Stomach (tissue), 9 donors: Measurements from ENCODE around the gene PITPNB. TPM values are rescaled to one million over a fixed set of nuclear protein-coding genes. Genes with fewer than 3 reads are reported as not detected.

Experiments
- DNase-seq, 2 donors: peaks; one replicate each; pipeline versions ENCODE4 v3.0.0 to v3.0.0-alpha.2; 2013 to 2019
- H3K27ac ChIP-seq, 5 donors: fragments of 200-600 bp in 4 of 5; sonication (generic) in 4 of 5; one replicate each; pipeline ENCODE4 v1.5.1; 2013 to 2019; ENCODE audit warnings: mild to moderate bottlenecking in 1 of 5, moderate library complexity in 1 of 5
- H3K27me3 ChIP-seq, 3 donors: fragments of 200-600 bp; sonication (generic); one replicate each; pipeline ENCODE4 v1.5.1; 2017 to 2019; ENCODE audit warnings: mixed run types in 1 of 3
- H3K36me3 ChIP-seq, 4 donors: fragments of 200-600 bp; sonication (generic); 1 replicate in 3 of 4; 2 replicates in 1 of 4; pipeline ENCODE4 v1.5.1; 2016 to 2019
- H3K4me1 ChIP-seq, 4 donors: fragments of 200-600 bp; sonication (generic); one replicate each; pipeline ENCODE4 v1.5.1; 2016 to 2019
- H3K4me3 ChIP-seq, 4 donors: fragments of 200-600 bp; sonication (generic) in 3 of 4; one replicate each; pipeline ENCODE4 v1.5.1; 2016 to 2019; ENCODE audit warnings: mild to moderate bottlenecking in 1 of 4
- H3K9me3 ChIP-seq, 4 donors: fragments of 200-600 bp; sonication (generic); one replicate each; pipeline ENCODE4 v1.5.1; 2016 to 2019
- CTCF ChIP-seq, 7 experiments: fragments of 450-650 bp in 4 of 7; fragments of 200-600 bp in 3 of 7; sonication (generic) in 3 of 7; IDR thresholded peaks; one replicate each; pipeline ENCODE4 v1.5.1; 2016 to 2019; ENCODE audit warnings: antibody characterized with exemption in 7 of 7, control low read depth in 2 of 7, mild to moderate bottlenecking in 1 of 7
- EP300 ChIP-seq: sonication (generic); formaldehyde crosslinking; IDR thresholded peaks from one replicate; pipeline ENCODE4 v1.6.1; 2017; ENCODE audit warnings: antibody characterized with exemption
- POLR2A ChIP-seq, 4 donors: fragments of 450-650 bp; IDR thresholded peaks; one replicate each; pipeline ENCODE4 v1.6.1; 2016; ENCODE audit warnings: antibody characterized with exemption in 4 of 4, control low read depth in 2 of 4, mild to moderate bottlenecking in 1 of 4, moderate library complexity in 1 of 4
- POLR2AphosphoS5 ChIP-seq, 3 donors: sonication (generic); formaldehyde crosslinking; IDR thresholded peaks; one replicate each; pipeline ENCODE4 v1.6.1; 2016; ENCODE audit warnings: antibody characterized with exemption in 3 of 3
- WGBS, 5 donors: extraction: QIAGEN DNeasy Blood & Tissue Kit in 3 of 5; methylation state at CpG; one replicate each; pipeline versions ENCODE4 v1.1.5 to v1.1.7; 2013 to 2018; 5-methylcytosine and 5-hydroxymethylcytosine counted together
- intact Hi-C: fragments of 100-400 bp; cut with DNase I; formaldehyde crosslinking; loops from one replicate; pipeline ENCODE4 v1.15.1; 2023; ENCODE audit warnings: low total_unique reads
- polyA plus RNA-seq, 3 donors: library from polyadenylated mRNA; stranded (reverse); fragments of 200-250 nt; gene quantifications; one replicate each; pipeline ENCODE4 v1.2.3, GENCODE V29; 2013
- total RNA-seq, 5 donors: library from RNA; depleted of rRNA; stranded (reverse); fragments of >200 nt; gene quantifications; one replicate each; pipeline versions ENCODE4 v1.1.0 to v1.2.3, GENCODE V29; 2014 to 2016
- donor health status: healthy with polysubstance abuse.
- donor health status: Bipolar disorder and iron deficiency.
- donor health status: healthy.

PITPNB gene
- total and polyA plus RNA-seq, 8 donors: 6.7 to 91.6 (median 29.9) TPM

GRCh38 chr22:27871306-27872014, 47.6 kb downstream of the PITPNB start:
- Histone ChIP-seq H3K9me3 (no peaks in the 10 kb centered on the region), H3K36me3 (peaks cover 8 to 36% (median 31%) of the 10 kb centered on the region in 4 donors), H3K27ac (peak overlapping the region in 3 of 5 donors; percentile 71 to 85 (median 80)), H3K4me3 (no peak overlapping the region), H3K4me1 (peaks cover 50 to 95% (median 71%) of the 10 kb centered on the region in 4 donors), H3K27me3 (no peaks in the 10 kb centered on the region)
- no peak for DNase-seq
- WGBS, 5 donors: 93 to 96% (median 94%) methylated on average over 2 of the region's 2 CpGs
- no peak for TF ChIP-seq POLR2AphosphoS5 (IDR thresholded peaks at IDR 0.05)
- no peak for TF ChIP-seq EP300
- no peak for TF ChIP-seq POLR2A (IDR thresholded peaks at IDR 0.05)
- no peak for TF ChIP-seq CTCF (IDR thresholded peaks at IDR 0.05)
- intact Hi-C loops: no loop called here

- H3K9me3 ChIP-seq: no peaks in the 10 kb centered on the region
- peak in 1 of 3 donors; percentile 14 for TF ChIP-seq POLR2AphosphoS5 (IDR thresholded peaks at IDR 0.05)
- no peak for TF ChIP-seq EP300
- DNase-seq: peak in 1 of 2 donors; percentile 85
- intact Hi-C loops: no loop called here
- peak overlapping the region in 4 of 5 donors; percentile 42 to 85 (median 76) for H3K27ac ChIP-seq
- no peak overlapping the region for H3K4me3 ChIP-seq
- H3K4me1 ChIP-seq: peaks cover 49 to 95% (median 73%) of the 10 kb centered on the region in 4 donors
- H3K36me3 ChIP-seq: peaks cover 8 to 36% (median 31%) of the 10 kb centered on the region in 4 donors
- 59 to 76% (median 66%) methylated on average over 2 of the region's 2 CpGs for WGBS, 5 donors
- no peaks in the 10 kb centered on the region for H3K27me3 ChIP-seq
Measured at GRCh38 chr22:27870234-27871191, 48.5 kb downstream of the PITPNB start.

- Histone ChIP-seq H3K27ac (peak overlapping the region in 4 of 5 donors; percentile 70 to 85 (median 76)), H3K4me3 (no peak overlapping the region), H3K27me3 (no peaks in the 10 kb centered on the region), H3K36me3 (peaks cover 8 to 35% (median 31%) of the 10 kb centered on the region in 4 donors), H3K4me1 (peaks cover 43 to 93% (median 72%) of the 10 kb centered on the region in 4 donors), H3K9me3 (no peaks in the 10 kb centered on the region)
- TF ChIP-seq POLR2A (IDR thresholded peaks at IDR 0.05) (no peak), CTCF (IDR thresholded peaks at IDR 0.05) (no peak), EP300 (no peak), POLR2AphosphoS5 (IDR thresholded peaks at IDR 0.05) (no peak)
- DNase-seq: no peak
- 56 to 70% (median 67%) methylated on average over 6 of the region's 6 CpGs for WGBS, 5 donors
- intact Hi-C loops: no loop called here
Measured at GRCh38 chr22:27868732-27869282, 50.2 kb downstream of the PITPNB start.

- TF ChIP-seq CTCF (IDR thresholded peaks at IDR 0.05): no peak
- TF ChIP-seq EP300: no peak
- TF ChIP-seq POLR2AphosphoS5 (IDR thresholded peaks at IDR 0.05): no peak
- TF ChIP-seq POLR2A (IDR thresholded peaks at IDR 0.05): no peak
- Histone ChIP-seq H3K4me3 (no peak overlapping the region), H3K36me3 (peaks cover 8 to 28% (median 26%) of the 10 kb centered on the region in 4 donors), H3K4me1 (peaks cover 42 to 93% (median 73%) of the 10 kb centered on the region in 4 donors), H3K27ac (peak overlapping the region in 4 of 5 donors; percentile 70 to 85 (median 76)), H3K9me3 (no peaks in the 10 kb centered on the region), H3K27me3 (no peaks in the 10 kb centered on the region)
- intact Hi-C loops: no loop called here
- no peak for DNase-seq
- WGBS, 5 donors: 69 to 79% (median 70%) methylated on average over 5 of the region's 5 CpGs
Measured at GRCh38 chr22:27867953-27868731, 50.9 kb downstream of the PITPNB start.
